SIG-M5 (cell line): Measurements from ENCODE around the gene GJD2.

Experiments
- DNase-seq: peaks from one replicate; lab custom pipeline; 2025; lab: John Stamatoyannopoulos, UW

Gene GJD2

GRCh38 chr15:34773013-34773412 is 18.2 kb upstream of the GJD2 start:
- DNase-seq, result no peak

GRCh38 chr15:34772312-34772711 is 17.5 kb upstream of the GJD2 start:
- no peak for DNase-seq

GRCh38 chr15:34769711-34770110 is 14.9 kb upstream of the GJD2 start:
- no peak for DNase-seq

GRCh38 chr15:34768530-34768929 is 13.7 kb upstream of the GJD2 start:
- no peak for DNase-seq

GRCh38 chr15:34765741-34766140 is 10.9 kb upstream of the GJD2 start:
- no peak for DNase-seq

- DNase-seq, result no peak
Measured at GRCh38 chr15:34760909-34761308, 6.1 kb upstream of the GJD2 start.

- no peak for DNase-seq
Measured at GRCh38 chr15:34759992-34760391, 5.2 kb upstream of the GJD2 start.

GRCh38 chr15:34759347-34759746 is 4.5 kb upstream of the GJD2 start:
- DNase-seq, result no peak

- DNase-seq, result no peak
Measured at GRCh38 chr15:34757262-34757661, 2.5 kb upstream of the GJD2 start.

- no peak for DNase-seq
Measured at GRCh38 chr15:34755419-34755773, 598 bp upstream of the GJD2 start.

GRCh38 chr15:34754171-34754601 is 612 bp downstream of the GJD2 start:
- no peak for DNase-seq

GRCh38 chr15:34753236-34753894 is 1.4 kb downstream of the GJD2 start:
- DNase-seq, result no peak

GRCh38 chr15:34749691-34750090 is 5.1 kb downstream of the GJD2 start:
- no peak for DNase-seq

GRCh38 chr15:34739346-34739745 is 15.5 kb downstream of the GJD2 start:
- no peak for DNase-seq

- no peak for DNase-seq
Measured at GRCh38 chr15:34738002-34738401, 16.8 kb downstream of the GJD2 start.

- DNase-seq, result no peak
Measured at GRCh38 chr15:34737477-34737876, 17.3 kb downstream of the GJD2 start.

- DNase-seq, result no peak
Measured at GRCh38 chr15:34734303-34734702, 20.5 kb downstream of the GJD2 start.

- DNase-seq, result no peak
Measured at GRCh38 chr15:34733621-34734020, 21.2 kb downstream of the GJD2 start.

- DNase-seq, result no peak
Measured at GRCh38 chr15:34732430-34732829, 22.4 kb downstream of the GJD2 start.

GRCh38 chr15:34730701-34731100 is 24.1 kb downstream of the GJD2 start:
- no peak for DNase-seq

GRCh38 chr15:34729886-34730285 is 24.9 kb downstream of the GJD2 start:
- no peak for DNase-seq

GRCh38 chr15:34729056-34729455 is 25.7 kb downstream of the GJD2 start:
- DNase-seq, result no peak

GRCh38 chr15:34726406-34727100 is 28.2 kb downstream of the GJD2 start:
- DNase-seq, result no peak

GRCh38 chr15:34725556-34725955 is 29.2 kb downstream of the GJD2 start:
- no peak for DNase-seq
